HepG2 (cell line): ENCODE data around the gene APBB1. TPM values are rescaled to one million over a fixed set of nuclear protein-coding genes. Genes with fewer than 3 reads are reported as not detected.

Experiments
- BCL6 ChIP-seq: IDR thresholded peaks from 2 replicates; pipeline ENCODE4 v1.6.1; 2016; ENCODE audit warnings: missing genetic modification reagents, missing compliant biosample characterization
- ELF1 ChIP-seq: sonication (generic); formaldehyde crosslinking; IDR thresholded peaks from 2 replicates; pipeline ENCODE4 v1.4.0; 2020; ENCODE audit warnings: missing genetic modification reagents
- MEIS1 ChIP-seq: sonication (generic); formaldehyde crosslinking; IDR thresholded peaks from 2 replicates; pipeline ENCODE4 v1.9.0; 2021; ENCODE audit warnings: mild to moderate bottlenecking, missing genetic modification reagents, moderate library complexity, borderline replicate concordance
- RBAK ChIP-seq: sonication (generic); formaldehyde crosslinking; IDR thresholded peaks from 2 replicates; pipeline ENCODE4 v1.5.1; 2020; ENCODE audit warnings: mild to moderate bottlenecking, missing genetic modification reagents
- SP5 ChIP-seq: IDR thresholded peaks from 2 replicates; pipeline ENCODE4 v1.6.1; 2016; ENCODE audit warnings: low read depth, borderline replicate concordance
- ZC3H4 ChIP-seq: sonication (generic); formaldehyde crosslinking; IDR thresholded peaks from 2 replicates; pipeline ENCODE4 v1.4.0; 2020; ENCODE audit warnings: missing genetic modification reagents, borderline replicate concordance
- polyA plus RNA-seq, 8 experiments: library from polyadenylated mRNA; depleted of rRNA in 3 of 8; stranded (reverse) in 7 of 8; unstranded in 1 of 8; fragments of >200 nt; fragmentation: Illumina TruSeq in 4 of 8; extraction: Trizol in 4 of 8; gene quantifications; 2 replicates each; pipeline versions ENCODE4 v1.2.1 to v1.2.3, GENCODE V29; 2011 to 2016; ENCODE audit warnings: low read depth in 4 of 8, missing spikeins in 1 of 8, mixed read lengths in 1 of 8; ENCODE audit not compliant: insufficient read depth in 1 of 8
- total RNA-seq, 5 experiments: library from RNA; depleted of rRNA; stranded (reverse); fragments of >200 nt; fragmentation: Illumina TruSeq; extraction: Trizol; gene quantifications; 2 replicates each; pipeline ENCODE4 v1.2.3, GENCODE V29; 2016; ENCODE audit warnings: low read depth in 1 of 5
- TF ChIP-seq, protein P1 (sequence below): IDR thresholded peaks from 2 replicates; pipeline ENCODE4 v1.6.1; 2018; ENCODE audit warnings: missing genetic modification reagents
- TF ChIP-seq, protein P2 (sequence below): fragments of 450-650 bp; IDR thresholded peaks from 2 replicates; pipeline ENCODE4 v1.6.1; 2017; ENCODE audit warnings: mild to moderate bottlenecking
- TF ChIP-seq, protein P3 (sequence below): sonication (generic); formaldehyde crosslinking; IDR thresholded peaks from 2 replicates; pipeline ENCODE4 v1.5.0; 2020; ENCODE audit warnings: missing genetic modification reagents, mild to moderate bottlenecking, borderline replicate concordance
- TF ChIP-seq, protein P4 (sequence below): sonication (generic); formaldehyde crosslinking; IDR thresholded peaks from 2 replicates; pipeline ENCODE4 v1.5.1; 2020; ENCODE audit warnings: missing genetic modification reagents, mild to moderate bottlenecking, borderline replicate concordance
- TF ChIP-seq, protein P5 (sequence below): sonication (generic); formaldehyde crosslinking; IDR thresholded peaks from 2 replicates; pipeline ENCODE4 v1.4.0; 2020; ENCODE audit warnings: missing genetic modification reagents, borderline replicate concordance

The APBB1 gene
- total and polyA plus RNA-seq, 2 of the 13 experiments (the other 11 are each of a cell fraction or from before 2014, with no cell fraction given): 1.7 to 3.5 TPM

DNA sequence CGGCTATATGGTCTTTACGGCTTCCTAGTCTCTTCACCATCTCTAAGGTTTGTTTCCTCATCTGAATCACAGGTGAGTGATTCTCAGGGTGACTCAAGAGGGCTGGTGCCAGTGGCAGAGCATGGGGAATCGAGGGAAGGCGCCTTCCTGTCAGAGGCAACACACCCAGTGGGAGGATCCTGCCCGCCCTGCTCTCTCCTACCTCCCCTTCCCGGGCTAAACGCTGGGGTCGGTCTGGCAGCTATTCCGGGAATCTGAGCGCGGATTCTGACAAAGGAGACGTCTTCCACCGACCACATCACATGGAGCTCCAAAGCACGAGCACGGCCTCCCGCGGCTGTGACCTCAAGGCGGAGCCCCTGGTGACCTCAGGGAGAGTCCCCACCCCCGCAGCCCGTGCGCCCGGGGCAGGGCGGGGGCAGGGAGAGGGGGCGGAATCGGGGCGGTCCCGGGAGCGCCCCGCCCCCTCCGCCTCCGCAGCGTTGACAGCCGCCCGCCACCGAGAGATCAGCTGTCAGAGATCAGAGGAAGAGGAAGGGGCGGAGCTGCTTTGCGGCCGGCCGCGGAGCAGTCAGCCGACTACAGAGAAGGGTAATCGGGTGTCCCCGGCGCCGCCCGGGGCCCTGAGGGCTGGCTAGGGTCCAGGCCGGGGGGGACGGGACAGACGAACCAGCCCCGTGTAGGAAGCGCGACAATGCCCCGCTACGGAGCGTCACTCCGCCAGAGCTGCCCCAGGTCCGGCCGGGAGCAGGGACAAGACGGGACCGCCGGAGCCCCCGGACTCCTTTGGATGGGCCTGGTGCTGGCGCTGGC lies 28.8 kb downstream of the APBB1 start, which contains the start of gene SMPD1 (continued):
- TF ChIP-seq ELF1 (CRISPR knock-in tag) (no peak), BCL6 (CRISPR knock-in tag) (0 out of 2 replicates have a peak, but pooled peaks have one; percentile 26), SP5 (CRISPR knock-in tag) (peak; percentile 96), ZC3H4 (CRISPR knock-in tag) (no peak), MEIS1 (CRISPR knock-in tag) (peak; percentile 93), RBAK (CRISPR knock-in tag) (no peak)
- TF ChIP-seq, protein P1, sequence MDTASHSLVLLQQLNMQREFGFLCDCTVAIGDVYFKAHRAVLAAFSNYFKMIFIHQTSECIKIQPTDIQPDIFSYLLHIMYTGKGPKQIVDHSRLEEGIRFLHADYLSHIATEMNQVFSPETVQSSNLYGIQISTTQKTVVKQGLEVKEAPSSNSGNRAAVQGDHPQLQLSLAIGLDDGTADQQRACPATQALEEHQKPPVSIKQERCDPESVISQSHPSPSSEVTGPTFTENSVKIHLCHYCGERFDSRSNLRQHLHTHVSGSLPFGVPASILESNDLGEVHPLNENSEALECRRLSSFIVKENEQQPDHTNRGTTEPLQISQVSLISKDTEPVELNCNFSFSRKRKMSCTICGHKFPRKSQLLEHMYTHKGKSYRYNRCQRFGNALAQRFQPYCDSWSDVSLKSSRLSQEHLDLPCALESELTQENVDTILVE (CRISPR knock-in tag): no peak
- TF ChIP-seq, protein P2, sequence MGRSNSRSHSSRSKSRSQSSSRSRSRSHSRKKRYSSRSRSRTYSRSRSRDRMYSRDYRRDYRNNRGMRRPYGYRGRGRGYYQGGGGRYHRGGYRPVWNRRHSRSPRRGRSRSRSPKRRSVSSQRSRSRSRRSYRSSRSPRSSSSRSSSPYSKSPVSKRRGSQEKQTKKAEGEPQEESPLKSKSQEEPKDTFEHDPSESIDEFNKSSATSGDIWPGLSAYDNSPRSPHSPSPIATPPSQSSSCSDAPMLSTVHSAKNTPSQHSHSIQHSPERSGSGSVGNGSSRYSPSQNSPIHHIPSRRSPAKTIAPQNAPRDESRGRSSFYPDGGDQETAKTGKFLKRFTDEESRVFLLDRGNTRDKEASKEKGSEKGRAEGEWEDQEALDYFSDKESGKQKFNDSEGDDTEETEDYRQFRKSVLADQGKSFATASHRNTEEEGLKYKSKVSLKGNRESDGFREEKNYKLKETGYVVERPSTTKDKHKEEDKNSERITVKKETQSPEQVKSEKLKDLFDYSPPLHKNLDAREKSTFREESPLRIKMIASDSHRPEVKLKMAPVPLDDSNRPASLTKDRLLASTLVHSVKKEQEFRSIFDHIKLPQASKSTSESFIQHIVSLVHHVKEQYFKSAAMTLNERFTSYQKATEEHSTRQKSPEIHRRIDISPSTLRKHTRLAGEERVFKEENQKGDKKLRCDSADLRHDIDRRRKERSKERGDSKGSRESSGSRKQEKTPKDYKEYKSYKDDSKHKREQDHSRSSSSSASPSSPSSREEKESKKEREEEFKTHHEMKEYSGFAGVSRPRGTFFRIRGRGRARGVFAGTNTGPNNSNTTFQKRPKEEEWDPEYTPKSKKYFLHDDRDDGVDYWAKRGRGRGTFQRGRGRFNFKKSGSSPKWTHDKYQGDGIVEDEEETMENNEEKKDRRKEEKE: no peak
- TF ChIP-seq, protein P3, sequence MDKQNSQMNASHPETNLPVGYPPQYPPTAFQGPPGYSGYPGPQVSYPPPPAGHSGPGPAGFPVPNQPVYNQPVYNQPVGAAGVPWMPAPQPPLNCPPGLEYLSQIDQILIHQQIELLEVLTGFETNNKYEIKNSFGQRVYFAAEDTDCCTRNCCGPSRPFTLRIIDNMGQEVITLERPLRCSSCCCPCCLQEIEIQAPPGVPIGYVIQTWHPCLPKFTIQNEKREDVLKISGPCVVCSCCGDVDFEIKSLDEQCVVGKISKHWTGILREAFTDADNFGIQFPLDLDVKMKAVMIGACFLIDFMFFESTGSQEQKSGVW (CRISPR knock-in tag): no peak
- TF ChIP-seq, protein P4, sequence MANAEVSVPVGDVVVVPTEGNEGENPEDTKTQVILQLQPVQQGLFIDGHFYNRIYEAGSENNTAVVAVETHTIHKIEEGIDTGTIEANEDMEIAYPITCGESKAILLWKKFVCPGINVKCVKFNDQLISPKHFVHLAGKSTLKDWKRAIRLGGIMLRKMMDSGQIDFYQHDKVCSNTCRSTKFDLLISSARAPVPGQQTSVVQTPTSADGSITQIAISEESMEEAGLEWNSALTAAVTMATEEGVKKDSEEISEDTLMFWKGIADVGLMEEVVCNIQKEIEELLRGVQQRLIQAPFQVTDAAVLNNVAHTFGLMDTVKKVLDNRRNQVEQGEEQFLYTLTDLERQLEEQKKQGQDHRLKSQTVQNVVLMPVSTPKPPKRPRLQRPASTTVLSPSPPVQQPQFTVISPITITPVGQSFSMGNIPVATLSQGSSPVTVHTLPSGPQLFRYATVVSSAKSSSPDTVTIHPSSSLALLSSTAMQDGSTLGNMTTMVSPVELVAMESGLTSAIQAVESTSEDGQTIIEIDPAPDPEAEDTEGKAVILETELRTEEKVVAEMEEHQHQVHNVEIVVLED: no peak; the same call in 1 of the 2 replicates
- TF ChIP-seq, protein P5, sequence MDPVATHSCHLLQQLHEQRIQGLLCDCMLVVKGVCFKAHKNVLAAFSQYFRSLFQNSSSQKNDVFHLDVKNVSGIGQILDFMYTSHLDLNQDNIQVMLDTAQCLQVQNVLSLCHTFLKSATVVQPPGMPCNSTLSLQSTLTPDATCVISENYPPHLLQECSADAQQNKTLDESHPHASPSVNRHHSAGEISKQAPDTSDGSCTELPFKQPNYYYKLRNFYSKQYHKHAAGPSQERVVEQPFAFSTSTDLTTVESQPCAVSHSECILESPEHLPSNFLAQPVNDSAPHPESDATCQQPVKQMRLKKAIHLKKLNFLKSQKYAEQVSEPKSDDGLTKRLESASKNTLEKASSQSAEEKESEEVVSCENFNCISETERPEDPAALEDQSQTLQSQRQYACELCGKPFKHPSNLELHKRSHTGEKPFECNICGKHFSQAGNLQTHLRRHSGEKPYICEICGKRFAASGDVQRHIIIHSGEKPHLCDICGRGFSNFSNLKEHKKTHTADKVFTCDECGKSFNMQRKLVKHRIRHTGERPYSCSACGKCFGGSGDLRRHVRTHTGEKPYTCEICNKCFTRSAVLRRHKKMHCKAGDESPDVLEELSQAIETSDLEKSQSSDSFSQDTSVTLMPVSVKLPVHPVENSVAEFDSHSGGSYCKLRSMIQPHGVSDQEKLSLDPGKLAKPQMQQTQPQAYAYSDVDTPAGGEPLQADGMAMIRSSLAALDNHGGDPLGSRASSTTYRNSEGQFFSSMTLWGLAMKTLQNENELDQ (CRISPR knock-in tag): no peak
